Central memory CD8-positive, alpha-beta T cell (primary cell): ENCODE measurements around the gene CACNG3.

Source experiments
- ATAC-seq: fragments of 150-1000 bp; cut with Tn5 transposase; replicated peaks from 2 replicates; pipeline ENCODE4 v1.10.0; 2022; ENCODE audit warnings: mild to moderate bottlenecking, moderate FRiP score, moderate number of reproducible peaks; ENCODE audit not compliant: poor library complexity, severe bottlenecking; ENCODE audit errors: extremely low read depth
- DNase-seq, 2 donors: peaks; one replicate each; pipeline ENCODE4 v3.0.0; 2021; ENCODE audit warnings: low spot score in 2 of 2
- H3K27ac Mint-ChIP-seq: one replicate; pipeline ENCODE4 v1.8.0; 2022; ENCODE audit warnings: low read depth, mild to moderate bottlenecking, moderate library complexity, mixed read lengths
- H3K27me3 Mint-ChIP-seq: one replicate; pipeline ENCODE4 v1.8.0; 2022; ENCODE audit warnings: mixed read lengths
- H3K36me3 Mint-ChIP-seq: one replicate; pipeline ENCODE4 v1.8.0; 2022; ENCODE audit warnings: mild to moderate bottlenecking, moderate library complexity, mixed read lengths; ENCODE audit not compliant: insufficient read depth
- H3K4me1 Mint-ChIP-seq: one replicate; pipeline ENCODE4 v1.8.0; 2022; ENCODE audit warnings: mixed read lengths
- H3K4me3 Mint-ChIP-seq: one replicate; pipeline ENCODE4 v1.8.0; 2022; ENCODE audit warnings: mild to moderate bottlenecking, moderate library complexity, mixed read lengths
- H3K9me3 Mint-ChIP-seq: one replicate; pipeline ENCODE4 v1.8.0; 2022; ENCODE audit warnings: mixed read lengths

The CACNG3 gene

DNA sequence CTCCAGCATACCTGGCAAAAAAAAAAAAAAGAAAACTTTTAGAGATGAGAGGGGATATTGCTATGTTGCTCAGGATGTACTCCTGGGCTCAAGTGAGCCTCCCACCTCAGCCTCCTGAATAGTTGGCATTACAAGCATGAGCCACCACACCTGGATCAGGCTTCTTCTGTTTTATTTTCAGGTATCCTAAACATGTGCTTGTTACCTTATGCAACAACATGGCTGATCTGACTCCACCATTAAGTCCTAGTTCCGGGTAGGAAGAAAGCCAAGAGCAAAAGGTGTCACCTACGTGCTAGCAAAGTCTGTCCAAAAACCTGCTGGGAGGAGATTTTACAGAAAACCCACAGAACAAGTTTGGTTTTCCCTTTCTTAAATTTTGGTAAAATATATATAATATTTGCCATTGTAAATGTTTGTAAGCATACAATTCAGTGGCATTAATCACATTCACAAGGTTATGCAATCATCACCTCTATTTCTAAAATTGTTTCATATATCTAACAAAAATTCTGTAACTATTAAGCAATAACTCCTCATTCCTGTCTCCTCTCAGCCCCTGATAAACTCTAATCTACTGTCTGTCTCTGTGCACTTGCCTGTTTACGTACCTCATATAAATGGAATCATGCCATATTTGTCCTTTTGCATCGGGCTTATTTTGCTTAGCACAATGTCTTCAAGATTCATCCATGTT lies 9.1 kb upstream of the CACNG3 start:
- H3K36me3 Mint-ChIP-seq = no peaks in the 10 kb centered on the region
- no peak for ATAC-seq
- no peak overlapping the region for H3K27ac Mint-ChIP-seq

DNA sequence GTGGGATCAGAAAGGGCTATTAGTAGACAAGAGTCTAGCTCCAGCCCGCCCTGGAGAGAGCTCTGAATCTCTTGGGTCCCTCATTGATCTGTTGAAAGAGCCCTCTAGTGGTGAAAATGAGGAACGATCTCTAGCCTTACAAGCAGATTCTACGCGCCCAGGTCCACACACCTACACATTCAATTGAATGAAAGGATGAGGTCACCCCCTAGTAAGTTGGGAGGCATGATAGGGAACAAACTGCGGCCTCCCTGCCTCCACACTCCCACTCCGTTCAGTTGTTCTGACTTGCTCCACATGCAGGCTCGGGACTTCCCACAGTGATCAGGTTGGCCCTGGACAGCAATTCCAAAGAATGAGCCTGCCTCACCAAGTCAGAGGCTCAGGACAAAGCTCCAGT lies 2.9 kb upstream of the CACNG3 start:
- Mint-ChIP-seq H3K4me1 (no peaks in the 10 kb centered on the region), H3K27ac (no peak overlapping the region), H3K9me3 (no peaks in the 10 kb centered on the region), H3K36me3 (peaks cover 4% of the 10 kb centered on the region), H3K27me3 (peaks cover 61% of the 10 kb centered on the region), H3K4me3 (no peak overlapping the region)
- DNase-seq (no peak), ATAC-seq (peak; percentile 58)

More for the DNA sequence above, 9.1 kb upstream of the CACNG3 start:
- Mint-ChIP-seq H3K4me1 (no peaks in the 10 kb centered on the region), H3K4me3 (no peak overlapping the region), H3K27me3 (peaks cover 43% of the 10 kb centered on the region), H3K9me3 (no peaks in the 10 kb centered on the region)
- DNase-seq = no peak

DNA sequence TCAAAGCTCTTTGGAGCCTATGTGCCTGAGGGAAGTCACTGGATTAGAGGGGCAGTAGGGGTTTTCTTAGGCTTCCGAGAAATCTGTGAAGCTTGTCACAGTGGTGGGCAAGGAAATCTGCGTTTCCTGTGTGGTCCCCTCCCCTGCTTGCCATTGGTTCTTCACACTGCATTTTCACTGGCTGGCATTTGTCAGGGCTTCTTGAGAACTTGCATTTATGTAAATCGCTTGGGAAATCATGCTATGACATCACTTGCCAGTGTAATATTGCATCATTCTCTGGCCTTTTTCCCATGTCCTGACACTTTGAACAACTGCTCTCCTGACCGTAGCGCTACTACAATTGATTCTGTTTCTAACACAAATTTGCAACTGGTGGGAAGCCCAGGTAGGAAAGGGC lies 1.8 kb downstream of the CACNG3 start:
- peaks cover 4% of the 10 kb centered on the region for H3K36me3 Mint-ChIP-seq
- ATAC-seq = no peak
- peaks cover 99% of the 10 kb centered on the region for H3K27me3 Mint-ChIP-seq
- no peak for DNase-seq
- H3K9me3 Mint-ChIP-seq = no peaks in the 10 kb centered on the region
- no peaks in the 10 kb centered on the region for H3K4me1 Mint-ChIP-seq
- no peak overlapping the region for H3K27ac Mint-ChIP-seq
- no peak overlapping the region for H3K4me3 Mint-ChIP-seq

DNA sequence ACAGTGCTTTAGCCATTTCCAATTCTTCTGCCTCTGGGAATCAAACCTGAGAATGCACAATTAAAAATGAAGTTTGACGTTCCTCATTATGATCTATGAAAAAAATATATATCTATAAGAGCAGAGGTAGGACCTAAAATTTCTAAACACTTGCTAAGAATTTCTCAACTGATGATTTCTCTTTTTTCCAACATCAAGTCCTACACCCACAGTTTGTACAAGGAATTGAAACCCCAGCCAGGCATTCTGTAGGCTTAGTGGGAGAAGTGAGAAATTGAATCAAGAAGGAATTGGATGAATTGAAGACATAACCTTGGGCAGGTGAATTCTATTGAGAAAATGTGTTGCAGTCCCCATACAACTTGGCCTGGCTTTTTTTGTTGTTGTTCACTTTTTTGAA lies 2.7 kb downstream of the CACNG3 start:
- Mint-ChIP-seq H3K9me3 (no peaks in the 10 kb centered on the region), H3K4me1 (no peaks in the 10 kb centered on the region), H3K27ac (no peak overlapping the region), H3K27me3 (peaks cover 98% of the 10 kb centered on the region), H3K36me3 (peaks cover 2% of the 10 kb centered on the region), H3K4me3 (no peak overlapping the region)
- ATAC-seq (no peak), DNase-seq (no peak)

DNA sequence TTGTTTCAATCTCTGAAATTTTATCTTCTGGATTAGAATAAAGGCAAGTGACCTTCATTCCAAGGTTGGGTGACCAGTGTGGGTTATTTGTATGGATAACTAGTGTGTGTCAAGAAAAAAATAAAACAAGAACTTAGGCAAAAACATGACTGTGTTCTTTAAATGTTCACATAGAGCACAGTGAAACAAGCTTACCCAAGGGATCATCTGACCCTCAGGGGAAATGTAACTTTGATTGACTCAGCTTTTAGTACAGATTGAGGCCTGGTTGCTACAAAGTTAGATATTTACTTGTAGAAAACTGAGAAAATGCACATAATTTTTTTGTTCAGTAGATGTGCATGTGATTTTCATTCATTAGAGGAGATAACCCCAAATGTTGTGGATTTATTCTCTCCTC lies 6.7 kb downstream of the CACNG3 start:
- Mint-ChIP-seq H3K9me3 (no peaks in the 10 kb centered on the region), H3K27ac (no peak overlapping the region), H3K4me3 (no peak overlapping the region), H3K4me1 (no peaks in the 10 kb centered on the region), H3K27me3 (peaks cover 81% of the 10 kb centered on the region), H3K36me3 (no peaks in the 10 kb centered on the region)
- ATAC-seq (no peak), DNase-seq (no peak)

DNA sequence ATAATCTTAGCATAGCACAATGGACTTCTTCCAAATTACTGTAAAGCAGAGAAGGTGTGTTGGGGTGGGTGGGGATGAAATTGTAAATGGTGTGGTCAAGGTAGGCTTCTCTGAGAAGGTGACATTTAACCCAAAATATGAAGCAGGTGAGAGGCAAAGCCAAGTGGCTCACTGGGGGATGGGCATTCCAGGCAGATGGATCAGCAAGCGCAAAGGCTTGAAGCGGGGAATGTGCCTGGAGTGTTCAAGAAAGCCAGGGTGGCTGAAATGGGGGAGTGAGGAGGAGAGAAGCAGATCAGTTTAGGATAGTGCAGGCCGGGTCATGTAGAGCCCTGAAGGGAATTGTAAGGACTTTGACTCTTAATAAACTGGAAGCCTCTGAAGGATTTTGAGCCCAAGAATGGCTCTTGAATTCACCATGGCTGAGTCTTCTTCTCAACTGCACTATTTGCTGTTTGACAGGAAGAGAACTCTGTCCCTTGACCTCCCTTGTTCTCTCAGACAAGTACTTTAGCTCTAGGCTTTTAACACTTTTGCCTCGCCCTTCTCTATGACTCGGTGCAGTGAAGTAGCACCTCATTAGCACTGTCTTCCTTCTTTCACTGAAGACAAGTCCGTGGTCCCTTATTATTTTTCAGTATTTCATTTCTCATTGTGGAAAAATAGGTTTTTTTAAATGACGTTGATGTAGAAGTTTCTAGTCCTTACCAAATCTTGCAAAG lies 14.7 kb downstream of the CACNG3 start:
- Mint-ChIP-seq H3K4me3 (no peak overlapping the region), H3K27ac (no peak overlapping the region), H3K27me3 (peaks cover 72% of the 10 kb centered on the region), H3K36me3 (no peaks in the 10 kb centered on the region), H3K4me1 (no peaks in the 10 kb centered on the region), H3K9me3 (no peaks in the 10 kb centered on the region)
- DNase-seq (no peak), ATAC-seq (no peak)

DNA sequence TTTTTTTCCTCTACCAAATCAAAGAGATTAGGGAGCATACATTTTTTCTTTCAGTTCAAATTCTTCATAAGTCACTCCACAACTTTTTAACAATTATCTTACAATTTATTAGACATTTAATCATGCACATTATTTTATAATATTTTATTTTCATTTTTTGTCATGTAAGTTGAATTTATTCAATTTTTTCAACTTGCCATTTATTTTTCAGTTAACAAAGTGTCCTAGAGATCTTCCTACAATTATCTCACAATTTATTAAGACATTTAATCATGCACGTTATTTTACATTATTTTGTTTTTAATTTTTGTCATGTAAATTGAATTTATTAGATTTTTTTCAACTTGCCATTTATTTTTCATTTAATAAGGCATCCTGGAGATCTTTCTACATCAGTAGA lies 16.2 kb downstream of the CACNG3 start:
- H3K27ac Mint-ChIP-seq = no peak overlapping the region

DNA sequence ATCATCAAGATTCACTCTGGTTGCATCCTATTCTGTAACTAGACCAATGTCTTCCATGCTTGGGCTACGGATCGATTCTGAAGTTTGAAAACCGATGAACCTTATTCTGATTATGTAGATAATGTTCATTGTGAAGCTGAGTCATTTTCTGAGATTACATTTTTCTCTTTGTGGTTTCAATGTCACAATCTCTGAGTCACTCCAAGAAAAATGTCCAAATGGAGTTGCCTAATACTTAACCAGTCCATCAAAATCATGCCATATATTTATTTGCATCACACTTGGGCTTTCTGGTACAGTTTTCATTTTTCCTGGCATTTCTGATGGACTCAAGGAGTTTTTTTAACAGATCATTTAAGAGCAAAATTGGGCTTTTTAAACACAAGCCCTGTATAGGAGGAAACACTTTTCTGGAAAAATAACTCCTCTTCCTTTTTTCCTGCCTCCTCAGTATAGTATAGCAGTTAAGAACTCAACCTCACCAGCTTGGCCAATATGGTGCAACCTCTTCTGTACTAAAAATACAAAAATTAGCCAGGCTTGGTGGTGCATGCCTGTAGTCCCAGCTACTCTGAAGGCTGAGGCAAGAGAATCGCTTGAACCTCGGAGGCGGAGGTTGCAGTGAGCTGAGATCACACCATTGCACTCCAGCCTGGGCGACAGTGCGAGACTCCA lies 17.5 kb downstream of the CACNG3 start:
- DNase-seq (no peak), ATAC-seq (no peak)
- H3K27ac Mint-ChIP-seq = no peak overlapping the region
- peaks cover 75% of the 10 kb centered on the region for H3K27me3 Mint-ChIP-seq
- H3K4me1 Mint-ChIP-seq = no peaks in the 10 kb centered on the region
- H3K4me3 Mint-ChIP-seq = no peak overlapping the region
- H3K9me3 Mint-ChIP-seq = no peaks in the 10 kb centered on the region
- H3K36me3 Mint-ChIP-seq = no peaks in the 10 kb centered on the region

More for the DNA sequence above, 16.2 kb downstream of the CACNG3 start:
- ATAC-seq (no peak), DNase-seq (no peak)
- no peaks in the 10 kb centered on the region for H3K9me3 Mint-ChIP-seq
- H3K4me1 Mint-ChIP-seq = no peaks in the 10 kb centered on the region
- no peak overlapping the region for H3K4me3 Mint-ChIP-seq
- H3K27me3 Mint-ChIP-seq = peaks cover 73% of the 10 kb centered on the region
- no peaks in the 10 kb centered on the region for H3K36me3 Mint-ChIP-seq

DNA sequence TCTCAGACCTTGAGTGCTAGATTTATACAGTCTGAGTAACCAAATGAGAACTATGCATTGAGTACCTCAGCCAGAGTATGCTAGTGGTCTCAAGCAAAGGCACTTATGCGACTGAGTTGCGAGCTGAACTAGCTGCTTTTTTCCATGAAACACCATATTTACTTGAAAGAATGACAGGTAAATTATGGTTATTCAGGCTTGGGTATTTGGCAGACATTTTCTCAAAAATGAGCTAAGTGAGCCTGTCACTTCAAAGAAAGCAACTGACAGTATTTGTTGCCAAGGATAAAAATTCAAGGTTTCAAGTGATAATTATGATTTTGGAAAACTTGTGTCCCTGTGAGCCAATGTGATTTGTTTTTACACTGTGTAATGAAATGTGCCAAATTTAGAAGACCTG lies 19.3 kb downstream of the CACNG3 start:
- no peaks in the 10 kb centered on the region for H3K36me3 Mint-ChIP-seq
- H3K9me3 Mint-ChIP-seq = no peaks in the 10 kb centered on the region
- no peak for DNase-seq
- no peak for ATAC-seq
- H3K4me3 Mint-ChIP-seq = no peak overlapping the region
- H3K4me1 Mint-ChIP-seq = no peaks in the 10 kb centered on the region
- H3K27me3 Mint-ChIP-seq = peaks cover 72% of the 10 kb centered on the region
- no peak overlapping the region for H3K27ac Mint-ChIP-seq

DNA sequence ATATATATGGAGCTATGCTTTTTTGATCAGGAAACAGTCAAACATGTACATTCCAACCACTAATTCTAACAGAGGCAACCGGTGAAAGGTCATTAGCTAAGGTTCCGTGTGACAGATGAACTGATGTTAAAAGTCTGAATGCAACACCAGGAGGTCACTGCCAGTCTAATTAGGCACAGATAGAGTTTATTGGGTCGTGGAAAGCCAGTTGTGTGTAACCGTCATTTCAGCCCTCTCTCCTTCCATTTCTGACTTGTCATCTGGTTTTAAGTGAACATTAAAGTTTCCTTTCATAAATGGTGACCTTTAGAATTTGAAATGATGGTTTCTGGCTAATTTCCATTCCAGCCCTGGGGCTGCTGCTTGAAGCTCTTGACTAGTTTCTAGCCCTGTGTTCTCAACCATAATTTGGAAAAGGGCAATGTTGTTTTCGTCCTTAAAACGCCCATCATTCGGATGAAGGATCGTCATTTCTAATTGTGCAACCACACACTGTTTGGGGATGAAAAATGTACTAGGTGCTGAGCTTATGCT lies 23.9 kb downstream of the CACNG3 start:
- H3K27me3 Mint-ChIP-seq = peaks cover 56% of the 10 kb centered on the region
- no peak overlapping the region for H3K27ac Mint-ChIP-seq
- no peaks in the 10 kb centered on the region for H3K36me3 Mint-ChIP-seq
- DNase-seq (no peak), ATAC-seq (no peak)
- H3K9me3 Mint-ChIP-seq = no peaks in the 10 kb centered on the region
- H3K4me1 Mint-ChIP-seq = no peaks in the 10 kb centered on the region
- no peak overlapping the region for H3K4me3 Mint-ChIP-seq

DNA sequence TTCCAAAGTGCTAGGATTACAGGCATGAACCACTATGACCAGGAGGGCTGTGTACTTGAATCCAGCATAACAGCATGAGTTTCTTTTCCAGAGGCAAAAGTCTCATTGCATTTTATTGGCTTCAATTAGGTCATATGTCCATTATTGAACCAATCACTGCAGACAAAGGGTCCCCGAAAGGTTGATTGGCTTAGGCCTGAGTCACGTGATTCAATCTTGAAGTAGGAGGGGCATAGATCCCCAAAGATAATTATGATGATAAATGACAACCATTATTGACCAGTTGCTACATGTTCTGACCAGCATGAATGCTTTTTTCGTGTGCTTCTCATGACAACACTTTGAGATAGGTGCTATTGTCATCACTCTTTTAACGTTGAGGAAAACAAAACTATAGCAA lies 25.3 kb downstream of the CACNG3 start:
- H3K27ac Mint-ChIP-seq = no peak overlapping the region
- H3K4me1 Mint-ChIP-seq = no peaks in the 10 kb centered on the region
- no peaks in the 10 kb centered on the region for H3K36me3 Mint-ChIP-seq
- ATAC-seq (no peak), DNase-seq (no peak)
- H3K27me3 Mint-ChIP-seq = peaks cover 64% of the 10 kb centered on the region
- H3K4me3 Mint-ChIP-seq = no peak overlapping the region
- no peaks in the 10 kb centered on the region for H3K9me3 Mint-ChIP-seq

DNA sequence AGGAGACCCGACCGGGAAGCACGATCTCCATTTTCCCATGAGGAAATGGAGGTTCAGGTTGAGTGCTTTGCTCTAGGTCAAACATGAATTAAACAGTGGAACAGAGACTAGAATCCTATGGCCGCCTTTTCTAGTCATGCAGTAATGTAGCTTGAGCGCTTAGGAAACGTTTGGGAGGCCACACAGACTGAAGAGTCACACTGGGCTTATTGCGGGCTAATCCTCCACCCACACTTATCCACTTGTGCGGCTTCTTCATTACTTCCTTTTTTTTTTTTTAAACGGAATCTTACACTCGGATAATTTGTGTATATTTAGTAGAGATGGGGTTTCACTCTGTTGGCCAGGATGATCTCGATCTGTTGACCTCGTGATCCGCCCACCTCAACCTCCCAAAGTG lies 26.0 kb downstream of the CACNG3 start:
- ATAC-seq (no peak), DNase-seq (no peak)
- H3K27ac Mint-ChIP-seq = no peak overlapping the region
- H3K4me1 Mint-ChIP-seq = no peaks in the 10 kb centered on the region
- no peaks in the 10 kb centered on the region for H3K36me3 Mint-ChIP-seq
- peaks cover 64% of the 10 kb centered on the region for H3K27me3 Mint-ChIP-seq
- no peak overlapping the region for H3K4me3 Mint-ChIP-seq
- no peaks in the 10 kb centered on the region for H3K9me3 Mint-ChIP-seq
